Testis (tissue), 2 donors: Measurements from ENCODE around the gene RCCD1.

ENCODE experiments used
- POLR2A ChIP-seq: fragments of 450-650 bp; IDR thresholded peaks from one replicate; pipeline ENCODE4 v1.6.1; 2017; ENCODE audit warnings: antibody characterized with exemption, mild to moderate bottlenecking, moderate library complexity
- TF ChIP-seq, protein P1 (sequence below), 3 experiments: fragments of 450-650 bp in 2 of 3; fragments of 200-600 bp in 1 of 3; sonication (generic) in 1 of 3; IDR thresholded peaks; one replicate each; pipeline ENCODE4 v1.5.1; 2016 to 2019; ENCODE audit warnings: antibody characterized with exemption in 3 of 3, mild to moderate bottlenecking in 2 of 3, moderate library complexity in 1 of 3

DNA sequence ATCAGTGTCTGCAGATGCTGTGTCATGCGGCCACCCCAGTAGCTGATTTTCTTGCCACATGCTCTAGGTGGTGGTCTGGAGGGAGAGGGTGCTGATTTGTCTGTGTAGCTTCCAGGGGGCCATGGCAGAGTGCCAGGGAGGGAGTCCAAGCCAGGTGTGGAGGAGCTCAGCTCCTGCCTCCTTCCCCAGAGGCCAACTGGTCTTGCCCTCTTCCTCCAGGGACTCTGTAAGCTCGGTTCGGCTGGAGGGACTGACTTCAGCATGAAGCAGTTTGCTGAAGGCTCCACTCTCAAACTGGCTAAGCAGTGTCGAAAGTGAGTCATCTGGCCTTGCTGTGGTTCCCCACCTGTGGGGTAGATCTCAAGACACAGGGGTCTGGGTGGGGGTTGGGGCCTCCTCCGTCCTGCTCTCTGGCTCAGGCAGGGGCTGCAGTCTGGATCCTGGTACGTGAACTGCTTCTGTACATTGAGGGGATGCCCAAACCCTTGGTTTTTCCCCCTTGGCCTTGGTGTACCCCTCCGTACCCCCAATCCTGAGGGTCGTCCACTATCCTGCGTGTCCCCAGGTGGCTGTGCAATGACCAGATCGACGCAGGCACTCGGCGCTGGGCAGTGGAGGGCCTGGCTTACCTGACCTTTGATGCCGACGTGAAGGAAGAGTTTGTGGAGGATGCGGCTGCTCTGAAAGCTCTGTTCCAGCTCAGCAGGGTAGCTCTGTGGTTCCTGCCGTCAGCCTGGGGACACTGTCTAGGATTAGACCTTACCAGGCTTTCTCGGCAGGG is 6.9 kb upstream of the RCCD1 start:
- TF ChIP-seq, protein P1, sequence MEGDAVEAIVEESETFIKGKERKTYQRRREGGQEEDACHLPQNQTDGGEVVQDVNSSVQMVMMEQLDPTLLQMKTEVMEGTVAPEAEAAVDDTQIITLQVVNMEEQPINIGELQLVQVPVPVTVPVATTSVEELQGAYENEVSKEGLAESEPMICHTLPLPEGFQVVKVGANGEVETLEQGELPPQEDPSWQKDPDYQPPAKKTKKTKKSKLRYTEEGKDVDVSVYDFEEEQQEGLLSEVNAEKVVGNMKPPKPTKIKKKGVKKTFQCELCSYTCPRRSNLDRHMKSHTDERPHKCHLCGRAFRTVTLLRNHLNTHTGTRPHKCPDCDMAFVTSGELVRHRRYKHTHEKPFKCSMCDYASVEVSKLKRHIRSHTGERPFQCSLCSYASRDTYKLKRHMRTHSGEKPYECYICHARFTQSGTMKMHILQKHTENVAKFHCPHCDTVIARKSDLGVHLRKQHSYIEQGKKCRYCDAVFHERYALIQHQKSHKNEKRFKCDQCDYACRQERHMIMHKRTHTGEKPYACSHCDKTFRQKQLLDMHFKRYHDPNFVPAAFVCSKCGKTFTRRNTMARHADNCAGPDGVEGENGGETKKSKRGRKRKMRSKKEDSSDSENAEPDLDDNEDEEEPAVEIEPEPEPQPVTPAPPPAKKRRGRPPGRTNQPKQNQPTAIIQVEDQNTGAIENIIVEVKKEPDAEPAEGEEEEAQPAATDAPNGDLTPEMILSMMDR (IDR thresholded peaks at IDR 0.05), result no peak
- no peak for TF ChIP-seq POLR2A
